K562 (cell line): ENCODE measurements around the gene WDR19. TPM values are rescaled to one million over a fixed set of nuclear protein-coding genes. Genes with fewer than 3 reads are reported as not detected.

Experiments
- ATAC-seq: fragments of 200-7000 bp; cut with Tn5 transposase; 3 replicates; pipeline ENCODE4 v1.9.1; 2020; ENCODE audit warnings: moderate library complexity
- BruUV-seq: library from RNA; stranded (reverse); fragments of 400-500 nt; replicated peaks from 2 replicates; lab custom pipeline; 2021; lab: Mats Ljungman, UMichigan
- CTCF ChIA-PET: fragments of 300-600 bp; formaldehyde crosslinking; extraction: SDS; loops from one replicate; lab custom pipeline; 2021; ENCODE audit warnings: low intra/inter-chr PET ratio; lab: Yijun Ruan, JAX
- POLR2A ChIA-PET: fragments of 300-600, 350-650 bp; sonication (Branson Sonifier 250); formaldehyde crosslinking; extraction: SDS; loops from one replicate; lab custom pipeline; 2021; ENCODE audit warnings: antibody characterized with exemption, inconsistent platforms; lab: Yijun Ruan, JAX
- DNase-seq, 4 experiments: peaks; one replicate each; pipeline versions ENCODE4 v3.0.0 to v3.0.0-alpha.2; 2011 to 2018; ENCODE audit warnings: low spot score in 3 of 4, mixed read lengths in 3 of 4; ENCODE audit errors: extremely low read depth in 1 of 4
- FAIRE-seq: peaks from 2 replicates; lab custom pipeline; 2011; peaks lifted over from hg19 to GRCh38; lab: Jason Lieb, UNC
- H2AFZ ChIP-seq: 2 replicates; pipeline ENCODE4 v1.6.0; 2011; ENCODE audit warnings: low read depth, low read length, control low read depth, inconsistent platforms
- H3K27ac ChIP-seq: fragments of 200-600 bp; 3 replicates; pipeline ENCODE4 v1.8.0; 2011; ENCODE audit warnings: low read depth, mild to moderate bottlenecking, control low read depth, inconsistent platforms, low read length, moderate library complexity, mixed read lengths; ENCODE audit errors: extremely low read depth
- H3K27me3 ChIP-seq, 2 experiments: fragments of 300-600 bp in 1 of 2; 2 replicates in 1 of 2; 3 replicates in 1 of 2; pipeline versions ENCODE4 v1.6.0 to v1.8.0; 2011; ENCODE audit warnings: inconsistent platforms in 2 of 2, low read length in 2 of 2, mild to moderate bottlenecking in 1 of 2, mixed read lengths in 1 of 2, moderate library complexity in 1 of 2; ENCODE audit not compliant: control insufficient read depth in 2 of 2, insufficient read depth in 2 of 2
- H3K36me3 ChIP-seq: fragments of 300-600 bp; 3 replicates; pipeline ENCODE4 v1.8.0; 2011; ENCODE audit warnings: mild to moderate bottlenecking, low read length, inconsistent platforms; ENCODE audit not compliant: control insufficient read depth, insufficient read depth
- H3K4me1 ChIP-seq, 2 experiments: fragments of 200-600 bp in 1 of 2; replicated peaks in 1 of 2; 2 replicates in 1 of 2; 3 replicates in 1 of 2; pipeline versions ENCODE4 v1.5.1 to v1.8.0; 2011; ENCODE audit warnings: inconsistent platforms in 2 of 2, low read length in 2 of 2, mild to moderate bottlenecking in 1 of 2, mixed read lengths in 1 of 2, moderate library complexity in 1 of 2; ENCODE audit not compliant: control insufficient read depth in 2 of 2, insufficient read depth in 2 of 2
- H3K4me2 ChIP-seq: 2 replicates; pipeline ENCODE4 v1.6.1; 2011; ENCODE audit warnings: low read length, control low read depth, inconsistent platforms, mixed read lengths; ENCODE audit not compliant: insufficient read depth
- H3K4me3 ChIP-seq: fragments of 200-600 bp; sonication (generic), shearing (Covaris generic); 2 replicates; pipeline ENCODE4 v1.5.1; 2016; ENCODE audit warnings: control low read depth, inconsistent platforms
- H3K79me2 ChIP-seq: fragments of 200-600 bp; 3 replicates; pipeline ENCODE4 v1.8.0; 2011; ENCODE audit warnings: low read length, inconsistent platforms; ENCODE audit not compliant: control insufficient read depth, insufficient read depth
- H3K9ac ChIP-seq, 2 experiments: 2 replicates each; pipeline versions ENCODE4 v1.6.0 to v1.6.1; 2011; ENCODE audit warnings: low read depth in 2 of 2, low read length in 2 of 2, control low read depth in 1 of 2, inconsistent platforms in 1 of 2, mild to moderate bottlenecking in 1 of 2, mixed read lengths in 1 of 2; ENCODE audit not compliant: insufficient read depth in 1 of 2
- H3K9me1 ChIP-seq: one replicate; pipeline ENCODE4 v1.6.0; 2011; ENCODE audit warnings: inconsistent platforms, mild to moderate bottlenecking, low read length, moderate library complexity; ENCODE audit not compliant: control insufficient read depth, insufficient read depth
- H3K9me3 ChIP-seq: replicated peaks from 2 replicates; pipeline ENCODE4 v1.5.1; 2011; ENCODE audit warnings: low read depth, low read length, inconsistent platforms; ENCODE audit not compliant: control insufficient read depth, insufficient read depth
- H4K20me1 ChIP-seq: replicated peaks from 2 replicates; pipeline ENCODE4 v1.6.1; 2011; ENCODE audit warnings: low read length, inconsistent platforms, mixed read lengths; ENCODE audit not compliant: control insufficient read depth, insufficient read depth
- SAFB2 ChIP-seq: fragments of 200-400 bp; formaldehyde crosslinking; IDR thresholded peaks from 2 replicates; pipeline ENCODE4 v1.6.1; 2018; ENCODE audit warnings: borderline replicate concordance, low read length, low read depth, moderate library complexity; ENCODE audit not compliant: severe bottlenecking
- ZNF79 ChIP-seq: fragments of 250-450 bp; sonication (Bioruptor Pico); IDR thresholded peaks from 2 replicates; pipeline ENCODE4 v1.4.0; 2020; ENCODE audit warnings: low read depth, mild to moderate bottlenecking, moderate library complexity
- WGBS: fragments of 100-300 bp; shearing (Covaris generic); methylation state at CpG from one replicate; pipeline ENCODE4 v1.1.6; 2016; ENCODE audit warnings: low coverage, mixed read lengths; ENCODE audit not compliant: insufficient coverage; ENCODE audit errors: missing lambda C conversion rate; 5-methylcytosine and 5-hydroxymethylcytosine counted together
- in situ Hi-C: fragments of 300-500 bp; cut with MboI; formaldehyde crosslinking; loops from 4 replicates; pipeline ENCODE4 v1.15.0; 2018; ENCODE audit warnings: inconsistent platforms, mixed read lengths
- intact Hi-C: fragments of 100-400 bp; cut with micrococcal nuclease; formaldehyde crosslinking; loops from 2 replicates; pipeline ENCODE4 v1.14.2; 2022
- polyA plus RNA-seq, 8 experiments: library from polyadenylated mRNA; depleted of rRNA in 4 of 8; stranded (reverse) in 5 of 8; unstranded in 3 of 8; fragments of >200 nt; fragmentation: Nextera tagmentation in 2 of 8; fragmentation: Illumina TruSeq in 1 of 8; extraction: Ambion mirVana in 2 of 8; extraction: Trizol in 1 of 8; gene quantifications; 2 replicates each; pipeline versions ENCODE4 v1.2.1 to v1.2.3, GENCODE V29; 2011 to 2014; ENCODE audit warnings: inconsistent platforms in 1 of 8, missing spikeins in 1 of 8
- total RNA-seq, 7 experiments: library from RNA; depleted of rRNA in 6 of 7; stranded (reverse); fragments of >200 nt in 6 of 7; fragmentation: Illumina TruSeq in 2 of 7; extraction: Trizol in 2 of 7; gene quantifications; 2 replicates each; pipeline versions ENCODE4 v1.2.1 to v1.2.3, GENCODE V29; 2011 to 2021; ENCODE audit warnings: low replicate concordance in 1 of 7
- TF ChIP-seq, protein P1 (sequence below): fragments of 250-450 bp; sonication (Bioruptor Pico); IDR thresholded peaks from 2 replicates; pipeline ENCODE4 v1.8.0; 2022; ENCODE audit warnings: inconsistent platforms, mild to moderate bottlenecking, moderate library complexity, borderline replicate concordance
- TF ChIP-seq, protein P2 (sequence below): fragments of 450-650 bp; IDR thresholded peaks from 2 replicates; pipeline ENCODE4 v1.6.1; 2016; ENCODE audit warnings: antibody characterized with exemption
- TF ChIP-seq, protein P3 (sequence below): sonication (generic); IDR thresholded peaks from 2 replicates; pipeline ENCODE4 v1.6.1; 2016

WDR19 gene
- total and polyA plus RNA-seq, 9 of the 15 experiments (the other 6 are each of a cell fraction or from before 2014, with no cell fraction given): 6.8 to 37.6 (median 11.2) TPM

DNA sequence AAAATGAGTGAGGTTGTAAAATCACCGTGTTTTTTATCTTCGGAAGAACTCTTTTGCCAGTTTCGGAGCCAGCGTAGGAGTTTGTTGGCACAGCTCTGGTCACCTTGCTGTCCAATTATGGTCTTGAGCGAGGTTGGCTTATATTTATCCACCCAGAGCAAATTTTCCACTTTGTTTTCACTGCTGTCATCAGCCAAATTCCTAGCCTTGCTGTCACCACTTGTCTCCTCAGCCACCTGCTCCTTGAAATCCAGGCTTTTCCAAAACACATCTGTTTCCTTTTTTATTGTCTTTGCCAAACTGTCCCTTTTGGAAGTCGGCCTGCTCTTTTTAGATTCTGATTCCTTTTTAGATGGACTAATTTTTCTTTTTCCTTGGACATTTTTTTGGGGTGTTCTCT lies 126.3 kb downstream of the WDR19 start:
- no peaks in the 10 kb centered on the region for H3K27me3 ChIP-seq
- WGBS: 91% methylated on average over 6 of the region's 6 CpGs
- no peak overlapping the region for H3K9ac ChIP-seq
- TF ChIP-seq, protein P1, sequence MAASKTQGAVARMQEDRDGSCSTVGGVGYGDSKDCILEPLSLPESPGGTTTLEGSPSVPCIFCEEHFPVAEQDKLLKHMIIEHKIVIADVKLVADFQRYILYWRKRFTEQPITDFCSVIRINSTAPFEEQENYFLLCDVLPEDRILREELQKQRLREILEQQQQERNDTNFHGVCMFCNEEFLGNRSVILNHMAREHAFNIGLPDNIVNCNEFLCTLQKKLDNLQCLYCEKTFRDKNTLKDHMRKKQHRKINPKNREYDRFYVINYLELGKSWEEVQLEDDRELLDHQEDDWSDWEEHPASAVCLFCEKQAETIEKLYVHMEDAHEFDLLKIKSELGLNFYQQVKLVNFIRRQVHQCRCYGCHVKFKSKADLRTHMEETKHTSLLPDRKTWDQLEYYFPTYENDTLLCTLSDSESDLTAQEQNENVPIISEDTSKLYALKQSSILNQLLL (CRISPR knock-in tag): no peak
- TF ChIP-seq, protein P2, sequence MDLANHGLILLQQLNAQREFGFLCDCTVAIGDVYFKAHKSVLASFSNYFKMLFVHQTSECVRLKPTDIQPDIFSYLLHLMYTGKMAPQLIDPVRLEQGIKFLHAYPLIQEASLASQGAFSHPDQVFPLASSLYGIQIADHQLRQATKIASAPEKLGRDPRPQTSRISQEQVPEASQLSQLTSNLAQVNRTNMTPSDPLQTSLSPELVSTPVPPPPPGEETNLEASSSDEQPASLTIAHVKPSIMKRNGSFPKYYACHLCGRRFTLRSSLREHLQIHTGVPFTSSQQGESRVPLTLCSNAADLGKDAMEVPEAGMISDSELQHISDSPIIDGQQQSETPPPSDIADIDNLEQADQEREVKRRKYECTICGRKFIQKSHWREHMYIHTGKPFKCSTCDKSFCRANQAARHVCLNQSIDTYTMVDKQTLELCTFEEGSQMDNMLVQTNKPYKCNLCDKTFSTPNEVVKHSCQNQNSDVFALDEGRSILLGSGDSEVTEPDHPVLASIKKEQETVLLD: no peak
- TF ChIP-seq SAFB2: no peak
- no peak for TF ChIP-seq ZNF79 (CRISPR knock-in tag)
- TF ChIP-seq, protein P3, sequence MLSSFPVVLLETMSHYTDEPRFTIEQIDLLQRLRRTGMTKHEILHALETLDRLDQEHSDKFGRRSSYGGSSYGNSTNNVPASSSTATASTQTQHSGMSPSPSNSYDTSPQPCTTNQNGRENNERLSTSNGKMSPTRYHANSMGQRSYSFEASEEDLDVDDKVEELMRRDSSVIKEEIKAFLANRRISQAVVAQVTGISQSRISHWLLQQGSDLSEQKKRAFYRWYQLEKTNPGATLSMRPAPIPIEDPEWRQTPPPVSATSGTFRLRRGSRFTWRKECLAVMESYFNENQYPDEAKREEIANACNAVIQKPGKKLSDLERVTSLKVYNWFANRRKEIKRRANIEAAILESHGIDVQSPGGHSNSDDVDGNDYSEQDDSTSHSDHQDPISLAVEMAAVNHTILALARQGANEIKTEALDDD: no peak
- H3K36me3 ChIP-seq: peaks cover 82% of the 10 kb centered on the region
- H3K9me1 ChIP-seq: no peaks in the 10 kb centered on the region
- no peak overlapping the region for H3K27ac ChIP-seq
- no peak overlapping the region for H2AFZ ChIP-seq
- ATAC-seq (no peak), DNase-seq (no peak), FAIRE-seq (no peak)
- in situ Hi-C loops (no loop called here), intact Hi-C loops (no loop called here)
- ChIA-PET CTCF (no interaction called here), POLR2A (interaction anchor here (0.6 to 0.7 kb wide), 2 partner anchors 18 to 87 kb away, joined by 3 to 4 read pairs; no protein-coding TSS in a partner anchor)
- no TSS peak for BruUV-seq
- no peaks in the 10 kb centered on the region for H3K9me3 ChIP-seq
- H3K4me2 ChIP-seq: no peak overlapping the region
- H3K4me3 ChIP-seq: no peak overlapping the region
- no peaks in the 10 kb centered on the region for H4K20me1 ChIP-seq
- H3K79me2 ChIP-seq: no peaks in the 10 kb centered on the region; the same call in 2 of the 3 replicates
- peaks cover 3 to 19% of the 10 kb centered on the region in 2 experiments; a peak in 4 of 5 replicates for H3K4me1 ChIP-seq
